ENCODE measurements around the gene SYNPO.
A peak's percentile ranks its signal among the peaks of the same experiment; 100 is the strongest.

SYNPO gene

GRCh38 chr5:150642991-150643710, 2.7 kb downstream of the SYNPO start:
- no peak for DNase-seq

GRCh38 chr5:150644058-150644457, 3.6 kb downstream of the SYNPO start:
- no peak for DNase-seq

GRCh38 chr5:150644514-150644913, 4.1 kb downstream of the SYNPO start:
- DNase-seq = no peak

DNA sequence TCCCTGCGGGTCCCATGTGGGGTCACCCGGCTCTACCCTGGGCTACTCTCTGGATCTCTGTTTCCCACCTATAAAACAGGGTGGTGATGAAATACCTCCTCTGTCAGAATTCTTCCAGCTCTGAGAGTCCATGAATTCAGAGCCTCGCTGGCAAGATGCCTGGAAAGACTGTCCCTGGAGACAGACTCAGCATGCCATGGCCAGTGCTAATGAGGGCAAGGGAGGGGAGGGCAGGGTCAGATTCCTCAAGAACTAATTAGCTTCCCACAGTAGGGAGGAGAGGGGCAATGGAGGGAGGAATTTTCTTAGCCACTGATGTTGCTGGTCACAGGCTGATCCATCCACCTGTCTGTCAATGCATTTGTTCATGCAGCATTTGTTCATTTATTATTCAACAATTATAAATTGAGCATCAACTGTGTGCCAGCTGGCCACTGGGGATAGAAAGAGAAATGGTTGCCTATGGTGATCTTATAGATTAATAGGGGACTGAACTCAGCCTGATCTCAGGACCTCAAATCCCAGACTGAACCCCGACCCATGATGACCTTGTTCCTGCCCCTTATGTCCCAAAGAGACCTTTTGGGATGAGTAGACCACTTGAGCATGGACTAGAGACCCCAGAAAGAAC, 4.7 kb downstream of the SYNPO start:
- DNase-seq = no peak

DNA sequence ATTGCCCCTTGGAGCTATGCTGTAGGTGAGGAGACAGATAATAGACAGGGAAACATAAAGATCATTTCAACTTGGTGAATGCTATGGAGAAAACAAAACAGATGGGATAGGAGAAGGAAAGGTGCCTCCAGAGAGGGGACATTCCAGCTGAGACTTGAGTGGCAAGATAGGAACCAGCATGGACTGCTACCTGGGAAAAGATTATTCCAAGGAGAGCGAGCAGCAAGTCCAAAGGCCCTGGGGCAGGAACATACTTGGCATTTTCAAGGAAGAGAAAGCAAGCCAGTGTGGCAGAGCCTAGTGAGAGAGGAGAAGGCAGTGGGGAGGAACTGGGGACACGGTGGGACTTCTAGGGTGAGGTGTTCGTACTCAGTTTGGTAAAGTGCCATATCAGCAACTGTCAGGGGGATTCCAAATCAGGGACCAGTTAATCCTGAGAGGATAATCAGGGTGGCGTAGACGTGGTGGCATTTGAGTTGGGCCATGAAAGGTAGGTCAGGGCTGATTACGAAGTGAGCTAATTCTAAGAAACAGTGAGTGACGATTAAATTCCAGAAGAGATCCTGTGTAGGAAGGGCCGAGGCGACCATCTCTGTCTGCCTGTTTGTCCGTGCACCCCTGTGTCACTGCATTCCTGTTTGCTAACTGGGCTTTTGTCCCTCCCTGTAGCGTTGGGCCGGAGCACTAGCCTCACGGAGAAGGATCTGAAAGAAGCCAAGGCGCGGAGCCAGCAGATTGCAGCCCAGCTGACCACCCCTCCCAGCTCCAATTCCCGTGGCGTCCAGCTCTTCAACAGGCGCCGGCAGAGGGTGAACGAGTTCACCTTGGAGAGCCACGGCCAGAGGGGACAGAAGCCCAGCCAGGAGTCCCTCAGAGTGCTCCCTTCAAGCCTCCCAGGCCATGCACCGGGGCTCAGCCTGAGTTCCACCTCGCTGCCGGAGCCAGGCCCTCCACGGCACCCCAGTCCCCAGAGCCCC, 7.1 kb downstream of the SYNPO start:
- no peak for DNase-seq

DNA sequence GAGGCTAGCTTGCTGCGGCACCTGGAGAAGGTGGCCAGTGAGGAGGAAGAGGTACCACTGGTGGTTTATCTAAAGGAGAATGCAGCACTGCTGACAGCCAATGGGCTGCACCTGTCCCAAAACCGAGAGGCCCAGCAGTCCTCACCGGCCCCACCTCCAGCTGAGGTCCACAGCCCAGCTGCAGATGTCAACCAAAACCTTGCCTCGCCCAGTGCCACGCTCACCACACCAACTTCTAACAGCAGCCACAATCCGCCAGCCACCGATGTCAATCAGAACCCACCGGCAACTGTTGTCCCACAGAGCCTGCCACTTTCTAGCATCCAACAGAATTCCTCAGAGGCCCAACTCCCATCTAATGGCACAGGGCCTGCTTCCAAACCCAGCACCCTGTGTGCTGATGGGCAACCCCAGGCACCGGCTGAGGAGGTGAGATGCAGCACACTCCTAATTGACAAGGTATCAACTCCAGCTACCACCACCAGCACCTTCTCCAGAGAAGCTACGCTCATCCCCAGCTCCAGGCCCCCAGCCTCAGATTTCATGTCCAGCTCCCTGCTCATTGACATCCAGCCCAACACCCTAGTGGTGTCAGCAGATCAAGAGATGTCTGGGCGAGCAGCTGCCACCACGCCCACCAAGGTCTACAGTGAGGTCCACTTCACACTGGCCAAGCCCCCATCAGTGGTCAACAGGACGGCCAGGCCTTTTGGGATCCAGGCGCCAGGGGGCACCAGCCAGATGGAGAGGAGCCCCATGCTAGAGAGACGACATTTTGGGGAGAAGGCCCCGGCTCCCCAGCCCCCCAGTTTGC, 8.0 kb downstream of the SYNPO start:
- no peak for DNase-seq

DNA sequence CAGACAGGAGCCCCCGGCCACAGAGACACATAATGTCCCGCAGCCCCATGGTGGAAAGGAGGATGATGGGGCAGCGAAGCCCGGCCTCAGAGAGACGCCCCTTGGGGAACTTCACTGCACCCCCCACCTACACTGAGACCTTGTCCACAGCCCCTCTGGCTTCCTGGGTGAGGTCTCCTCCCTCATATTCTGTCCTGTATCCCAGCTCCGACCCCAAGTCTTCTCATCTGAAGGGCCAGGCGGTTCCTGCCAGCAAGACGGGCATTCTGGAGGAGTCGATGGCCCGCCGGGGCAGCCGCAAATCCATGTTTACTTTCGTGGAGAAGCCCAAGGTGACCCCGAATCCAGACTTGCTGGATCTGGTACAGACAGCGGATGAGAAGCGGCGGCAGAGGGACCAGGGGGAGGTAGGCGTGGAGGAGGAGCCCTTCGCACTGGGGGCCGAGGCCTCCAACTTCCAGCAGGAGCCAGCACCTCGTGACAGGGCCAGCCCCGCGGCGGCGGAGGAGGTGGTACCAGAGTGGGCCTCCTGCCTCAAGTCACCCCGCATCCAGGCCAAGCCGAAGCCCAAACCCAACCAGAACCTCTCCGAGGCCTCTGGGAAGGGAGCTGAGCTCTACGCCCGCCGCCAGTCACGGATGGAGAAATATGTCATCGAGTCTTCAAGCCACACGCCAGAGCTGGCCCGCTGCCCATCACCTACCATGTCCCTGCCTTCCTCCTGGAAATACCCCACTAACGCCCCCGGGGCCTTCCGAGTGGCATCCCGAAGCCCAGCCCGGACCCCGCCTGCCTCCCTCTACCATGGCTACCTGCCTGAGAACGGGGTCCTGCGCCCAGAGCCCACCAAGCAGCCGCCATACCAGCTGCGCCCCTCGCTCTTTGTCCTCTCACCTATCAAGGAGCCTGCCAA, 8.9 kb downstream of the SYNPO start:
- DNase-seq = no peak

- no peak for DNase-seq
These were observed 9.9 kb downstream of the SYNPO start for GRCh38 chr5:150650021-150651006.

DNA sequence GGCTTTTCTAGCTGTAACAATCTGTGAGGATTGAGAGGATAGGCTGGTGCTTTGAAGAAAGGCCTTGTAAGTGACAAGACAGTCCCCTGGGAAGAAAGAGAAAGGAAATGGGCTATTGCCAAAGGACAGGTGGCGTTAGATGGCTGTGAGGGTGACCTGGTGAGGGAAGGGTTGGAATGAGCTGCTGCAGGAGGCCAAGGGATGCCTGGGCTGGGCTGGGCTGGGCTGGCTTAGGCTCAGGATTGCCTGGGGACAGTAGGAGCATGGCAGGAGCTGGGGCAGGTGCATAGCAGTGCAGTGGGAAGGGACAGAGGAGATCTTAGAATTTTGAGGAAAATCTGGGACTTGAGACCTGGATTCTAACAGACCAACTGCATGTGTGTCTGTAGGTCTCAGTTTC, 10.9 kb downstream of the SYNPO start:
- no peak for DNase-seq

GRCh38 chr5:150651924-150652671, 11.6 kb downstream of the SYNPO start:
- DNase-seq = no peak

- no peak for DNase-seq
These were observed 12.8 kb downstream of the SYNPO start for GRCh38 chr5:150653145-150653761.

DNA sequence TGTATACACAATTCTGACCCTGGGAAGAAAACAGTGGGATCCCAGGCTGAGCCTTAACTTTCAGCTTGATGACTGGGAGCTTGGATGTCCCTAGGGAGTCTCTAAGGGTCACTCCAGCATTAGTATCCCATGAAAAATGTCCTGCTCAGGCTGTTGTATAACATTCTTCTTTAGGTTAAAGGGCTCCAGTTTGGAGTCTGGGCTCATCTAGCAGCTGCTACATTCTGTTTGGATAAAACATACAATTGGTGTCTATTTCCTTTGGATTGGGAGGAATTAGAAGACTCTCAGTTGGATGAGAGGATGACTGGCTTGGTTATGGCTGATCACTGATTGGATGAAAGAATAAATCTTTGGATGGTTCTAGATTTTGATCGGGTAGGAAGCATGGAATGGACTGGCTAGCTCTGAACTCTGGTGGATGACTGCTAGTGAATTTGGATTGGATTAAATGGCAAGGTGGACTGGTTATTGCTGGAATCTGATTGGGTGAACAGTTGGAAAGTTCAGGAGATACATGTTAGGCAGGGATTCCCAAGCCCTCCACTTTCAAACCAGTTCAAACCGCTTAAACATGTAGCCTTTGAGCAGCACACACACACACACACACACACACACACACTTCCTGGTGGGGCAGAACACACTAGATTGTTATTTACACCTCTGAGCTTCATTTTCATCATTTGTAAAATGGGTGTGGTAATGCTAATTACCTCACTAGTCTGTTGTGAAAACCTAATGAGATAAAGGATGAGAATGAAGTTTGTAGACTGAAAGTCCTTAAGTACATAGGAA, 13.5 kb downstream of the SYNPO start:
- DNase-seq = no peak

- no peak for DNase-seq
These were observed 14.8 kb downstream of the SYNPO start for GRCh38 chr5:150655221-150655620.

DNA sequence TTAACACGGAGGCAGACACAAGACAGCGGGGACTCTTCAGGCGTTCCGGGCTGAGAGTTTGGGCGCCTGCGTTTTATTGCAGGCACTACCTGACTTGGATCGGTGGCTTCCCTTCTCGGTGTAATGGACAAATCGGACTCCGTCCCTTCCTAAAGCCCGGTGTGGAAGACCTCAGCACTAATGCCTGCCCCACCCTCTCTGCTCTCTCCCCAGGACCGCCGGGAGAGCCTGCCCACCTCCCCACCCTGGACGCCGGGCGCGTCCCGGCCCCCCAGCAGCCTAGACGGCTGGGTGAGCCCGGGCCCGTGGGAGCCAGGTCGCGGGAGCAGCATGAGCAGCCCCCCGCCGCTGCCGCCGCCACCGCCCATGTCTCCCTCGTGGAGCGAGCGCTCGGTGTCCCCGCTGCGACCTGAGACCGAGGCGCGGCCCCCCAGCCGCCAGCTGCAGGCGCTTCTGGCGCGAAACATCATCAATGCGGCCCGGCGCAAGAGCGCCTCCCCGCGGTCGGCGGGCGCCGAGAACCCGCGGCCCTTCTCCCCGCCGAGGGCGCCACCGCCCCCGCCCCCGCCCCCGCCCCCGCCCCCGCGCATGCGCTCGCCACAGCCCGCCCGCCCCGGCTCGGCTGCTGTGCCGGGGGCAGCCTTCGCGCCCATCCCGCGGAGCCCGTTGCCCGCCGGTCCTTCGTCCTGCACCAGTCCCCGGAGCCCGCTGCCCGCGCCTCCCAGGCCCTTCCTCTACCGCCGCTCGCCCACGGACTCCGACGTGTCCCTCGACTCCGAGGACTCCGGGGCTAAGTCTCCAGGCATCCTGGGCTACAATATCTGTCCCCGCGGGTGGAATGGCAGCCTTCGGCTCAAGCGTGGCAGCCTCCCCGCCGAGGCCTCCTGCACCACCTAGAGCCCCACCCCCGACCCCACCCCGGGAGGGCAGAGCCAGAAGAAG, 16.0 kb downstream of the SYNPO start:
- DNase-seq = peak; percentile 55

GRCh38 chr5:150658121-150658520, 17.7 kb downstream of the SYNPO start:
- DNase-seq = no peak

GRCh38 chr5:150658699-150659265, 18.3 kb downstream of the SYNPO start:
- no peak for DNase-seq

Measured in suppressor macrophage treated with lipopolysaccharide for 4 hours (primary cell).